Myocyte (in vitro differentiated cells): Measurements from ENCODE around the gene PAF1. TPM values are rescaled to one million over a fixed set of nuclear protein-coding genes. Genes with fewer than 3 reads are reported as not detected.
"Not testable (repeated sequence)": the region's sequence is repeated elsewhere in the genome, so short reads cannot be mapped to it uniquely, and the experiment has no call there.

Source experiments
- DNase-seq: peaks from one replicate; pipeline ENCODE4 v3.0.0-alpha.2; 2012; ENCODE audit warnings: low read depth
- total RNA-seq: library from RNA; depleted of rRNA; stranded (reverse); fragments of >200 nt; gene quantifications from 2 replicates; pipeline ENCODE4 v1.2.3, GENCODE V29; 2014

Gene PAF1
- total RNA-seq, 1 donor from 2014 or later: 39.1 TPM

- no peak for DNase-seq
Observed at GRCh38 chr19:39384839-39385568, 5.9 kb downstream of the PAF1 start.

GRCh38 chr19:39382991-39383828 is 7.7 kb downstream of the PAF1 start:
- no peak for DNase-seq

GRCh38 chr19:39381910-39382611 is 8.8 kb downstream of the PAF1 start:
- DNase-seq: no peak

- no peak for DNase-seq
Observed at GRCh38 chr19:39380521-39381502, 10.1 kb downstream of the PAF1 start.

GRCh38 chr19:39379865-39380396 is 11.0 kb downstream of the PAF1 start:
- DNase-seq: no peak

- DNase-seq: not testable (repeated sequence)
Observed at GRCh38 chr19:39379366-39379765, 11.5 kb downstream of the PAF1 start.

DNA sequence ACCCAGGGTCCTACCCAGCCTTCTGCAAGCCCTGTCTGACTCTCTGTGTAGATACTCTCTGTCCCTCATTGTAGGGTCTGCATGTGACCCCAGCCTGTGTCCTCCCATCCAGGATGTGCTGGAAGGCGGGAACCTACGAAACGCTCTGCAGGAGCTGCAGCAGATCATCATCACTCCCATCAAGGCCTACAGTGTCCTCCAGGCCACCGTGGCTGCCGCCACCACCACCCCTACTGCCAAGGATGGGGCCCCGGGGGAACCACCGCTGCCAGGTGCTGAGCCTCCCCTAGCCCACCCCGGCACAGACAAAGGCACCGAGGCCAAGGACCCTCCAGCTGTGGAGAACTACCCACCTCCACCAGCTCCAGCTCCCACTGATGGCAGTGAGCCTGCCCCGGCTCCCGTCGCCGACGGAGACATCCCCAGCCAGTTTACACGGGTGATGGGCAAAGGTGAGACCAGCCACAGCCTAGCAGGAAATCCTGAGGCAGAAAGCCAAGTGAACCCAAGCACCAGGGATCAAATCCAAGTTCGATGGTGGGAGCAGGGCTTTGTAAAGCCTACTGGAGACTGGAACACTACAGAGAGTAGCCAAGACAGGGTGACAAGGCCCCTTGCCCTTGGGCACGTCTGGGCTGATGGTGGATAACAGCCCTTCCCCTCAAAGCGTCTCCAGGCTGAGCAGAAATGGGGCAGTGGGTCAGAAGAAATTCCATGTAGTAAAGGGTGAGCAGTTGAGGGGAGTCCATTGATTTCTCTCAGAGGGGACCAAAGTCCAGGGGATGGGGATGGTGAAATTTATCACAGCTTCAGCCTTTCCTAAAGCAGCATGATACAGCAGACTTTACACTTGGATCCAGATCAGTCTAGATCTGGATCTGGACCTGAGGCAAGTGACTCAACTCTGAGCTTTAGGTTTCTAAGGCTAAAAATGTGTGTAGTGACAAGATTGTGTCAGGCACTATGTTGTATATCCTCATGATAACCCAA is 13.2 kb downstream of the PAF1 start:
- no peak for DNase-seq

GRCh38 chr19:39375929-39376328 is 15.0 kb downstream of the PAF1 start:
- no peak for DNase-seq

DNA sequence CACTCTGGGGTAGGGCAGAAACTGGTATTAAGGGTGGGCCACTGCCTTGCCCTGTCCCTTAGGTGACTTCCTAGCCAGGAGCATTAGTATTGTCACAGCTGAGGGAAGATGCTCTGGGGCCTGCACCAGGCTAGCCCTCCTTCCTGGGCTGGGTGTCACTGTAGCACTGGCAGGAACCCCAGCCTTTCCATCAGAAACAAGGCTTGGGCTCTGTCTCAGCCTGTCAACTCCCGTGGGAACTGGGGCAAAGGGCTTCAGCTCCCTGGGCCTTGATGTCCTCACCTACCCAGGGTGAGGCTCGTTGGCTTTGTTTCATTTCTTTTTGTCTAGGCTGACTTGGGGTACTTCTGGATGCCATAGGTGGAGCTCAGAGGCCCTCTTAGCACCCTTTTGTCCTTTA is 18.0 kb downstream of the PAF1 start:
- DNase-seq: no peak

GRCh38 chr19:39372047-39372802 is 18.7 kb downstream of the PAF1 start:
- peak; percentile 95 for DNase-seq

DNA sequence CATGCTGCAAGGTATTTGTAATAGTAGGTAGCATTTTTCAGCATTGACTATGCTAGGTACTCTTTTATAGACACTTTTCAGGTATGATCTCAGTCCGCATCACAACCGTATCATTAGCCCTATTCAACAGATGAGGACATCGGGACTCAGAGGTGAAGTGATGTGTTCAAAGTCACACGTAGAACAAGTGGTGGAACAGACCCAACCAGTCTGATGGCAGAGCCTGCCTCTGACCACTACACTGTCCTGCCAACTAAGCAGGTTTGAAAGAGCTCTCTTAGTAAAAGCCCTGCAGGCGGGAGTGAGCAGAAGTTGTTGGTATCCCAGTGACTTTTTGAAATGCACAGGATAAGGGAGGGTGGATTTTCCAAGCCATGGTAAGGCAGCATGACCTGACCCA is 20.2 kb downstream of the PAF1 start:
- no peak for DNase-seq

DNA sequence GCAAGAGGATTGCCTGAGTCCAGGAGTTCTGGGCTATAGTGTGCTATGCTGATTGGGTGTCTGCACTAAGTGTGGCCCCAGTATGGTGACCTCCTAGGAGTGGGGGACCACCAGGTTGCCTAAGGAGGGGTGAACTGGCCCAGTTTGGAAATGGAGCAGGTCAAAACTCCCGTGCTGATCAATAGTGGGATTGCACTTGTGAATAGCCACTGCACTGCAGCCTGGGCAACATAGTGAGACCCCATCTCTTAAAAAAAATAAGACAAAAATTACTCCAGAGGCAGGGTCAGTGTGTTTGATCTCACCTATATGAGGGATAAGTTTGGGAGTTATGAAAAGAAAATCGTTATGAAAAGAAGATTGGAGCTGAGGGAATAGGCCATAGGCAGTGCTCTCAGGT is 21.7 kb downstream of the PAF1 start:
- DNase-seq: no peak

GRCh38 chr19:39365531-39365930 is 25.4 kb downstream of the PAF1 start:
- no peak for DNase-seq

DNA sequence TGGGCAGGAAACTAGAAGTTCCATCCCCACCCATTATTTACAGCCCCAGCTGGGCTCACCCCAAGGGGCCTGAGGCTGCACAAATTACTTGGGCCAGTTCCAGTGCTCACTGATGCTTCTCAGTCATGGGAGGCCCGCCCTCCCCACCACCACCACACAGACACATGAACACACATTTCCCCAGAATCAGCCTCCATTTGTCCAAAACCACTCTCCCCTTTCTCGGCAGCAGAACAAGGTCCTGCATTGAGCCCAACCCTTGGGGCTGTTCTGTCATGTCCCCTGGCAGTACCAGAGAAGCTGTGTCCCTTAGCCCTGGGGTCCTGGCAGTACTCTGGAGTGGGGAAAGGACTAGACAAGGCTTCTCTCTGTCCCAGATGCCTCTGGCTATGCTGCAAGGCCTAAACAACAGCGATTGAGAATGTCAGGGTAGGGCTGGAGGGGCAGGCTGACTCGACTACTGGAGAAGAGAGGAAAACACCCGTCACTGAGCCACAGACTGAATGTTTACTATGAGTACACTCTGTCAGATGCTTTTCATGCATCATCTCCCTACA is 26.9 kb downstream of the PAF1 start:
- no peak for DNase-seq

DNA sequence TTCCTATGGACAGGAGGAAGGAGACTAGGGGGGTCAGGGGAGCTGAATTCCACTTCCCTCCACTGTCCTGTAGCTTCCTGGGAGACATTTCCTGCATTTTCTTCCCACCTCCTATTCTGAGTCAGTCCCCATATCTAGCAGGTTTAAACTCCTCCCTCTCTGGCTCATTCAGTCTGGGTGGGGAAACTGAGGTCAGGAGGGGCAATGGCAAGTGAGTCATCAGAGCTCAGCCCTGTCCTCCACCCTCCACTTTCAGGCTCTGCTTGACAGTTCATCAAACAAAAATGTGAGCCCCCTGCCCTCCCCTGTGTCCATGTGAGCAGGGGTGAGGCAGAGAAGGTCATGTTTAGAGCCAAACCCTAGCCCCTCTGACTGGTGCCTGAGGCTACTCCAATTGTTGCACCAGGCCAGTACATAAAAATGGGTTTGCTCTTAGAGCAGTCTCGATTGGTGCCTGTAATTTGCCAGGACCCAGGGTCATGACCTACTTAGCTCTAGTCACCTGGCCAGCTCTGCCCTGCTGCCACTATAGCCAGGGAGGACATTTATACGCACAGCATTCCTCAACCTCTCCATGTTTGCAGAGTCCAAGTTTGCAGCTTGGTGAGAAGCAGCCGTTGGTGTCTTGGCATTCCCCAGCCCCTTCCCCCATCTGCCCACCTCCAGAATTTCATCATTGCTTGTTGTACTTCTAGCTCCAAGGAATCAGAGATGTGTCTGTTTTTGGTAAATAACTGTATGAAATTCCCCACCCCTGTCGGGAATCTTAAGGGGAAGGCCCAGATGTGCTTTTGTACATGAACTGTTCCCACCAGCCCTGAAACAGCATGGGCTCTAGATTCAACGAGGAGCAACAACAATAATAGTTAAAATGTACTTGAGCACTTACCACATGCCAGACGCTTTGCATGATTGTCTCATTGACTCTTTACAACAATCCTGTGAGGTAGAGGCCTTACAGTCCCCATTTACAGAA is 27.9 kb downstream of the PAF1 start:
- no peak for DNase-seq

GRCh38 chr19:39360599-39360998 is 30.3 kb downstream of the PAF1 start:
- no peak for DNase-seq

GRCh38 chr19:39359026-39359425 is 31.9 kb downstream of the PAF1 start:
- no peak for DNase-seq
